GM19397 (cell line): ENCODE measurements around the gene POLE.

Experiments used
- ATAC-seq: cut with Tn5 transposase; IDR thresholded peaks from one replicate; pipeline ENCODE4 v1.9.1; 2021; ENCODE audit warnings: mild to moderate bottlenecking, moderate library complexity; ENCODE audit not compliant: unreplicated experiment

The POLE gene

DNA sequence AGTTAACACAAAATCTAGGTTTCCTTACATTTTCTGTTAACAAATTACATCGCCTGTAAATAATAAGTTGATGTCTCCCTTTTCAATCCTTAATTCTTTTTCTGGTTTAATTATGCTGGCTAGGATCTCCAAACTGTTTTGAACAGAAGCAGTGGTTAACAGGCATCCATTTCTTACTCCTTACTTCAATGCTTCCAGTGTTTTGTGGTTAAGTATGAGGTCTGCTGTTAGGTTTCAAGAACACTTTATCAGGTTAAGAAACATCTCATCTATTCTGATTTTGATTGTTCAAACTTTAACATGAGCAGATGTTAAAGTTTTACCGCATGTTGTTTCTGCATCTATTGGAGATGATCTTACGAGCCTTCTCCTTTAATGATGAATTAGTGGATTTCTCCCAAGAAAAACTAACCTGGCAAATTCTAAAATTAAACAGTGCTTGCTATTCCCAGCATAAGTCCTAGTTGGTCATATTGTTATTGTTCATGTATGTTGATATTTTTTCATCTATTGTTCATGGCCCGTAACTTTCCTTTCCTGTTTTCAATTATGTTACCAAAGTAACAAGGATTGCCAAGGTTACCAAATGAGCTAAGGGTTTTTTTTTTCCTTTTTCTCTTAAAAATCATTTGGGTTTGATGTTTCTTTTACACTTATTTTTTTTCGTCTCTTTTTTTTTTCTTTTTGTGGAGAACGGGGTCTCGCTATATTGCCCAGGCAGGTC, 33.4 kb downstream of the POLE start:
- ATAC-seq = no peak

DNA sequence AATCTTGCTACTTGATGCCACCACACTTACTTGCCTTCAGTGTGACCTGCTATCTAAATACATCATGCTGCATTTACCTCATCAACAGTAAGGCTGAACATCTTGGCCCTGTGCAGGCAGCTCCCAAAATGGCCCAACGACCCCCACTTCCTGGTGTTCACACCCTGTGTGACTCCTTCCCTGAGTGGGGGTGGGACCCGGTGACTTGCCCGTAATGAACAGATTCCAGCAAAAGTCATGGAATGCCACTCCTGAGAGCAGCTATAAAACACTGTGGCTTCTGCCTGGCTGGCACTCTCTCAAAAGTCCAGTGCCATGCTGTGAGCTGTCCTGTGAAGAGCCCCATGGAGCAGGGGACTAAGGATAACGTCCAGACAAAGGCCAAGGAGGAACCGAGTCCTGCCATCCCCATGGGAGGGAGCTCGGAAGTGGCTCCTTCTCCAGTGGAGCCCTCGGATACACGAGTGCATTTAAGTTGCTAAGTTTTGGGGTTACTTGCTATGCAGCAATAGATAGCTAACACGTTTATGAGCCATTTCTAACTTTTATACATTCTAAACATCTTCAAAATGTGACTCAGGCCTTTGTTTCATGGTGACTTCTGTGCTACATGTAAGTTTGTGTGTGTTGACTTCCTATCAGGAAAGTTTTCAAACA, 35.6 kb downstream of the POLE start:
- no peak for ATAC-seq

DNA sequence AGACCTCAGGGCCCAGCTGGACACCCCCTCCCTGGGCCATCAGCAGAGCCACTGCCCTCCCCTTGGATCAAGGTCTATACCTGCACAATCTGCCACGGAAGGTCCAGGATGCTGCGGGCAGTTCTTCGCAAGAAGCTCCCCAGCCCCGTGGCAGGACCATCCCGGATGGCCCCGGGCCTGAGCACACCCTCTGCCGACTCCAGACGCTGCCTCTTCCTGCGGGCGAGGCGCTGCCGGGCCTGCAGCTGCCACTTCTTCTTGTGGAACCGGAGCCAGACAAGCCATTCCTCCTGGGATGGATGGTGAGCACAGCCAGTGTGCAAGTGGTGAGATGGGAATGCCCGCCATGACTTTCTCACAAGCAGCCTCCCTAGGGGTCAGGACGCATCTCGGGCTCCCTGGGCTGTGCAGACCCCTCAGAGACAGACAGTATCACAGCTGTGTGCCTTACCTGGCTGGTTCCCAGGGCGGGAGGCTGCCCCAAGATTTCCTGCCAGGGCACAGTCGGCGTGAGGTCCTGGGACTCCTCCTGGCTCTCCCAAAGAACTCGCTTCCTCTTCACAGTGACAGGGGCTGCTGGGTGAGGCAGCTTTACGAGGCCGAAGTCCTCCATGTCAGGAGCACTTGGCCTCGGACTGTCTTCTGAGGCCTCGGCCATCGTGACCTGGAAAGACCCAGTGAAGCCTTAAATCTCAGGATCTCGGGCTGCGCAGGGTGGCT, 37.8 kb downstream of the POLE start:
- ATAC-seq = no peak

DNA sequence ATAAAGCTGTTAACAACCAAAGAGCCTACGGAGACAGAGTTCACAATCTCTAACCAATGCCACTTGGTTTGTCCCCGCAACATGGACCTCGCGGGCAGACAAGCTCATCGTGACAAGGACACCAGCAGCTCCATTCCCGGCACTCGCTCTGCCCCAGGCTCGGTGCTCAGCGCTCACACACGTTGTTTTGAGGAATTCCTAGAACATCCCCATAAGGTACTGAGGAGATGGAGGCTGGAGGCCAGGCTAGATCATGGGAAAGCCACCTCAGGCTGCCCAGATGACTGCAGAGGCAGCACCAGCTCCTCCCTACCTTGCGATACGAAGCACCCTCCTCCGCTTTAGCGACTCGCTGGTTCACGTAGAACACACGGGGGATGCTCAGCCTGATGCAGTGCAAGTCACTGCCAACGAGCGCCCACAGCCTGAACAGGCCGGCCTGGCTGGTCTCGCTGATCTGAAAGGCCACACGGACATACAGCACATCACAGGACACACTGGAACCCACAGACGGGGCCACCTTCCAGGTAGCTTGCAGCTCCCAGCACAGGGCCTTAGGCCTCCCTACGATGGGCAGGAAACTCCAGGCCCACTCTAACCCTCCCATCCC, 38.4 kb downstream of the POLE start:
- ATAC-seq = no peak

DNA sequence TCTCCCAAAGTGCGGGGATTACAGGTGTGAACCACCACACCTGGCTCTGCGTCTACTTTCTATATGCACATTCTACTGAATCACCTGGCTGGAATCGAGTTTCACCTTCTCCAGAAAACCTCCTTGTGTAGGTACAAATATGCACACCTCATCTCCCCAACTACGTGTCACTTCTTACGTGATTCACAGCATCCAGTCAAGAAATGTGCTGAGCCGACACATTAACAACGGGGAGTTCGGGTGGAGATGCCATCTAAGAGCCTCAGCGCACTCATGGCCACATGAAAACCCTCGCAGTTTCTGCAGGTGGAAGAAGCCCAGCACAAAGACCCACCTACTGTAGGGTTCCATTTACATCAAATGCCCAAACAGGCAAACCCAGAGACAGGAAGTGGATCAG, 39.3 kb downstream of the POLE start:
- no peak for ATAC-seq

DNA sequence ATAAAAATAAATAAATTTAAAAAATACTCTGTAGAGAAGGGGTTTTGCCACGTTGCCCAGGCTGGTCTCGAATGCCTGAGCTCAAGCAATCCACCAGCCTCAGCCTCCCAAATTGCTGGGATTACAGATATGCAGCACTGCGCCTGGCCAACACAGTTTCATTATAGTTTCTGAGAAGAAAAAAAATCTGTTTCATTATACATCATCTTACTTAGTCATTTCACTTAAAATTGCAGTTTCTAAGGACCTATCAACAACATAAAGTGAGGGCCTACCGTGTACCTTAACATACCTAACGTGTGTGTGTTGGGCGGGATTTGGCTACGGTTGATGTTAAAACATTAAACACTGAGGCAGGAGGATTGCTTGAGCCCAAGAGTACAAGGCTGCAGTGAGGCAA, 40.3 kb downstream of the POLE start:
- ATAC-seq = no peak

DNA sequence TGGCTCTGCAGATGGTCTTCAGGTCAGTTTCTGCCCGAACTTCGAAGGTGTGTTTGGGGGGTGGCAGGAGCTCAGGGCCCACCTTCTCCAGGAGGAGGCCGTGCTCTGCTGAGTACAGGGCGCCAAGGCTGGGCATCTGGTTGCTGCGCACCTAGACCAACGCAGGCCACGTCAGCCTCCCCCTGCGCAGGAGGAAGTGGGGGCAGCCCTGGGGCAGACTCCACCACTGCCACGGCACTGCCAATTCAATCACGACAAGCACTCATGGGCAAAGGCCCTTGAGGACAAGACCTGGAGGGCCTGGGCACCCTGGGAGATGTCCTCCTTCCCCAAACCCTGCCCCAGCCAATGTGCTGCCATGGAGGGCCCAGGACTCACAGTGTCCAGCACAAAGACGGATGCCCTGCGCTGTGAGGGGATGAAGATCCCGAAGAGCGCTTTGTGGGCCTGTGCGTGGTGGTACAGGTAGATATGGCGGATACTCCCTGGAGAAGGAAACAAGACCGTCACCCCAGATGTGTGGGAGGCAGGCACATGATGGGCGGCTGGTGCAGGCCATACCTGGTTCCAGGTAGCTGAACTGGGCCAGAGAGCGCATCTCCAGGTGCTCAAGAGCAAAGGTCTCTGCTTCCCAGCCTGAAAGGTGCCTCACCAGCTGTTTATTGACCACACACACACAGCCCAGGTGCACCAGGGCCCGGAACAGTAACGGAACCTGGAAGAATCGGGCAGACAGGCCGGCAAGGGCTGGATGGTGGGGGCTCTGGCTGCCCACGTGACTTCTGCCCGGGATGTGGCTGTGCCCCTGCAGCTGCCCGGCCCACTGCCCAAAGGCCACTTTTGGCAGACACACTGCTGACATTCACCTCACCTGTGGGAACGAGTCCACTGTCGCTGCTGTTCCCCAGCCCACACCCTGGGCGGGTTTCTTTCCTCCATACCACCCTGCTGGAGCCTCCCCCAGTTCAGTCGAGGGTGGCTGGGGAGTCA, 44.0 kb downstream of the POLE start:
- ATAC-seq = no peak

DNA sequence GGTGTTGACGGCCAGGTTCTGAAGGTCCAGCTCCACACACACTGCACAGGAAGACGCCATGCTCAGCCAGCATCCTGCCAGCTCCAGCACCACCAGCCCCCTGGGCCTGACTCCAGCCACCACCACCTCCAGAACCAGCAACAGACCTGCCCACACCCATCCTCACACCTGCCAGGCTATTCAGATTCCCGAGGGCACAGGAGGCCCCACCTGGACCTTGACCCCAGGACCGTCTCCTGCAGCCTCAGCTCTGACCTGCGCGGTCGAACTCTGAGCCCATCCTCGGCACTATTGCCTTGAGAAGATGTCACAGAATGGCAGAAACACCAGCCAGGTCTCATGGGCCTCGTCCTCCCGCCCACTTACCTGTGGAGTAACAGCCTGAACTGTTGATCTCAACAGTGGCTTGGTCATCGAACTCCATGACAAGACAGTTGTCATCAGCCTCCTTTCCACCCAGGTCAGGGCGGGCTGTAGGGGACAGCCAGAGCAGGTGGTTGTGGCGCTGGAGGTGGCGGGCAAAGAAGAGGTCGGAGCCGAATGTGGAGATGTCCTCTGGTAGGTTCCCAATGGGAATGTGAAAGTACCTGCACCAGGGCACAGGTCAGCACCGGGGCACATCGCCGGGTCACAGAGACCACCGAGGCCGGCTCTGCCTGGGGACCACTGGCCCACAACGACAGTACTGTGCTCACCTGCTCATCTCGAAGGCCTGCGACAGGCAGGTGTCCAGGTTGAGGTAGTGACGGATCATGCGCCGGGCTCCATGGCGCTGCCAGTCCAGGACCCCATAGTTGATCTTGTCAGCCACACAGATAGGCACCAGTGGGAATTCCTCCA, 45.1 kb downstream of the POLE start:
- ATAC-seq = no peak

DNA sequence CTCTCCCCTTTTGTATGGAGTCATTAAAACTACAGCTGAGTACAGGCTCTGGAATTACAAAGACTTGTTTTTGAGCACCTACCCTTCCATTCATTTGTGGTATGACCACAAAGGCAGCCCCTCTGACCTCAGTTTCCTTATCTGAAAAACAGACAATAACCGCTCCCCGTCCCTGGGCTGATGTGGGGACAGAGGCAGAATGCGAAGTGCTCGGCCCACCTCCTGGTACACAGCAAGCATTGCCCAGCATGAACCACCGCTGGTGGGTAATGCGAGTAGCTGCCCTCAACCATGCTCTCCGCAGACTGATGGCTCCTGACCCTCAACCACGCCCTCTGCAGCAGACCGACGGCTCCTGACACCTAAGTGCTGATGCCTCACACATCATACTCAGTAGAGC, 46.2 kb downstream of the POLE start:
- ATAC-seq = no peak

DNA sequence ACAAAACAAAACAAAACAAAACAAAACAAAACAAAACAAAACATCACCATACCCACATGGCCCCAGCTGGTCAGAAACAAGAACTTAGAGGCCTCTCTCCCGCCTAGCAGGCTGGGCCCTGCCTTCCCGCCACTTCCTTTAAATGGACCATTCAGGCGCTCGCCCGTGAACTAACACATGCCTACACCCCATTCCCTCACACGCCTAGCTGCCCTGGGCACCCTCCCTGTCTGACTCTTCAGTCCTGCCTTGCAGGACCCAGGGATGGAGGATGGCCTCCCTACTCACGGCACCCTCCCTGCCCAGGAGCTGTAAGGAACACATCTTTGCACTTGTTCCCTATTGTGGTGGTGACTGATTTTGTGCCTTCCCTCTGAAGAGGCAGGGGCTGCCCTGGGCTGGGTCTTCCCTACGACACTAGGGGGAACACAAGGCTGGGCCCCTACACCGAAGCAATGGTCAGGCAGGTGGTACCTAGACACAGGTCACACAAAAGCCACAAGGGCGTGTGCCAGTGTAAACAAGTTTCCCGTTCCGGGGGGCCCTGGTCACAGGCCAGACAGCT, 47.1 kb downstream of the POLE start:
- ATAC-seq = no peak

DNA sequence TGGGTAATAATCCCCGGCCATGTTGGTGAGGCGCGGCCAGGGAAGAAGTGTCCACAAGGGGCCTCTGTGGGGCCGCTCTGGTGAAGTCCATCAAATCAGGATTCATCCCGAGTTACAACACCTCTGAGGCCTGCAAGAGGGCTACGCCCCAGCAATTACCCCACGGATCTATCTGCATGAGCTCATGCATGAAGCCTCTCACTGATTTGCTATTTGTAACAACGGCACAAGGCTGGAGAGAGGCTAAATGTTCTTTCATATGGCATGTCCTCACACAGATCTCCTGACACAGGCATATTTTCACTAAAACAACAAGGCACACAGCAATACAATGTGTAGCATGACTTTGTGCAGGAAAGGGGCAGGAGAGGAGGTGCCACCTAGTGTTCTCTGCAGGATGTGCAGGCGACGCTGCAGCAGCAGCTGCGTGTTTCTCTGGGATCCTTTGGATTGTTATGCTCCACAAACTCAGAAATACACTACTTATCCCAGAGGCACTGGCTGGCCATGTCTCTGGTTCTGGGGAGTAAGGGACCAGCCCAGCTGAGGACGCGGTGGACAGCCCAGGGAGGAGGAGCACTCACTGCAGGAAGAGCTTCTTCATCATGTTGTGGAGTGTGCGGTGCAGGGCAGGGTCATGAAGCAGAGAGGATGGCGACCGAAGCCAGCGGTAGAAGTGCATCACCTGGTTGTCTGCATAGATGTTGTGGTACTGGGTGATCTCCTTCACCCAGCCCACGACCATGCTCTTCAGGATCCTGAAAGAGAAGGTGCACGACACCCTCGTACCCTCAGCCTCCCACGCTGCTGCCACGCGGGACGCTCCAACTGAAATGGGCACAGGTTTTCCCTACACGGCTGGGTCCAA, 48.4 kb downstream of the POLE start:
- no peak for ATAC-seq

DNA sequence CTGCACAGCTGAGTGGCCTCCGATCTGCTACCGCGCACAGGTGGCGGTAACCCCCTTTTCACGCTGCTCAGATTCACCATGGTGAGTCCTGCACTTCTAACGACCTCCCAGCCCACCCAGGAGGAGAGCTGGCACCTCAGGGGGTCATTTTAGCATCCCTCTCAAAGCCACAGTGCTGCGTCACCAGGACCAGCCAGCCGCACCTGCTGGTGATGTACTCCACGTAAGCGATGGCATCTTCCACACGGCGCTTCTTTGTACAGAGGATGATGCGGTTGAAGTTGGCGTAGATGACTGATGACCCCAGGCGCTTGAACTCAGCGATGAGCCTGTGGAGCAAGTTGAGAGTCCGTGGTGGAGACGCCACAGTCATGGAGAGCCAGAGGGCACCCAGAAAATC, 49.3 kb downstream of the POLE start:
- ATAC-seq = no peak

DNA sequence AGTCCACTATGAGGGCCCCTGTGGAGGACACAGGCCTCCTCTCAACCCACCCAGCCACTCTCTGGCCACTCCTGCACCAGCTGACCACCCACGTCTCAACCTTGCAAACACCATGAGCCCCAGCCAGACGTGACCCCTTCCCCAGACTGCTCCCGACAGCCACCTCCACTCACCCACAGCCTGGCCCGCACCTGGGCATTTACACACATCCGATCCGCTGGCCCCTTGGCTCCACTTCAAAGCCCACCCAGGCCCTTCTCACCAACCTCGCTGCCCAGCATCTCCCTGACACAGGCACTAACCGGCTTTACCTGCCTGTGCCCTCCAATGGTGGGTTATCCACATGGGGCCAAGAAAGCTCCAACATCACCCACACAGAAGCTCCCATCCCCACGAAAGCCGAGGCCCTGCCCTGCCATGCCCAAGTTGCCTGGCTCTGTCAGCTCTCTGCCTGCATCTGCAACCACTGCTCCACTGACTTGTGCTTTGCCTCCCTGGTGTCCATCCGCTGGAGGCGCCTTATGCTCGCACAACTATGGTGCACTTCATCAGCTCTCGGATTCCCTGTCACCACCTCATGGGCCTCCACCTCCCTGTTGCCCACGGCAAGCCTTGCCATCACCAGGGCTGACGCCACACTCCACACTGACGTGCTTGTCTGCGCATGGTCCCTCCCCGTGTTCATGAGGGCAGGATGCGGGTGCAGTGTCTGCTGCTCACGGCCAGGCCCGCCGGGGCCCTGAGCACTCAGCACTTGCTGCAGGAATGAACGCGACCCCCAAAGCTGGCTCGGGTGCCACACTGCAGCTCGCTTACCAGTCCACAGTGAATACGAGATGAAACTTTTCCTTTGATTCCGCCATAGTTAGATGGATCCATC, 51.8 kb downstream of the POLE start:
- ATAC-seq = no peak

DNA sequence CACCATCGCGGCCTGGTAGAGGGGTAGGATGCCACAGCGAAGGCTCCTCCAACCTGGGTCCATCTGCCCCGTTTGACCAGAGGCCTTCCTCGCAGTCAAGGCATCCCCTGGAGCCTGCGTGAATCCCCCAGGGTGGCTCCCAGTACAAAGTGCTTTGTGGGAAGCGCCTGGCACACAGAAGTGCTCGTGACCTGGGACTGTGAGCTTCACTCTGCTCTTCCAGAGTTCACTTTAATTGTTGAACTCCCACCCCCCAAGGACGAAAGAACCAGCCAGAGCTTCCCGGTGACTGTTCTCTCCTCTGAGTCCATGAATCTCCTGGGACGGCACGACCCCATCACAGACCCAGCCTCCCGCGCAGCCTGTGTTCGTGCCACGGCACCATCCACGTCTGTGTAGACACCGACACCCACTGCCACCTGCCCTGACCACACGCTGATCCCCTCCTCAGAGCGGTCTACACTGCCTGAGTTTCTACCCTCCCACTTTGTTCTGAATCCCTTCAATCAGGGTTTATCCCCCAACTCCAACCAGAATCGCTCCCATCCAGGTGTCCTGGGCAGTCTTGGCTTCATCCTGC, 52.6 kb downstream of the POLE start:
- ATAC-seq = no peak

DNA sequence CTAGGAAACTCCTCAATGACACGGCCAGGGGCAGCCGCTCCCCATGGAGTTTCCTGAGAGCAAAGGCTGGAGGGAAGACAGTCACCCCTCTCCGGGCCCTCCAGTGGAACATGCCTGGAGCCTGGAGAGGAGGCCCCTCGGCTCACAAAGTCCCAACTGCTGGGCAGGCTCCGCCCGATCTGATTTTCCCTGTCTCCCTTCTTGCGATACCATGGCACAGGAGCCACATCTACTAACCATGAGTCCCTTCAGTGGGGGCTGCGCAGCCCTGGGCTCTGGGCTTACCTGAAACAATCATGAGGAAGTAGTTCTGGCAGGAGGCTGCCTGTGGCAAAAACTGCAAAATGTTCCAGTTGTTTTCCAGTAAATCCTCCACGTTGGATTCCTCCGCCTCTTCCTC, 53.2 kb downstream of the POLE start:
- ATAC-seq = no peak

DNA sequence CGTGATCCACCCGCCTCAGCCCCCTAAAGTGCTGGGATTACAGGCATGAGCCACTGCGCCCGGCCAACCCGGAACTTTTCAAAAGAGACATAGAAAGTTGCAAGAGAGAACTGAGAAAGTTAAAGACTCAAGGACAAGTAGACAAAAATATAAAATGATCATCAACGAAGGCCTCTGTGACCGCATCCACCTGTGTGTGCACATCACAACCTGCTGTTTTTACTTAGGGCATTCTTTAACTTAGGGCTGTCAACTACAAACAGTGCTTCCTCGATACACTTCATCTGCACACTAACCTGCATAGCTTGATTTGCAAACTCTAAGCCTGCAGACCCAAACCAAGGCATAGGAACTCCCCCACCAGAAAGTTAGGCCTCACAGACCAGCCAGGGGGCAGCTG, 53.7 kb downstream of the POLE start:
- no peak for ATAC-seq
